Esophagus squamous epithelium (tissue), 4 donors: Measurements from ENCODE around the gene LILRA6.
"Not testable (repeated sequence)": the region's sequence is repeated elsewhere in the genome, so short reads cannot be mapped to it uniquely, and the experiment has no call there.

Experiments
- POLR2A ChIP-seq, 4 donors: fragments of 450-650 bp; IDR thresholded peaks; one replicate each; pipeline ENCODE4 v1.6.1; 2017; ENCODE audit warnings: antibody characterized with exemption in 4 of 4, mild to moderate bottlenecking in 4 of 4, moderate library complexity in 3 of 4
- TF ChIP-seq, protein P1 (sequence below), 6 experiments: fragments of 450-650 bp in 4 of 6; fragments of 200-600 bp in 2 of 6; sonication (generic) in 2 of 6; IDR thresholded peaks; one replicate each; pipeline ENCODE4 v1.5.1; 2016 to 2019; ENCODE audit warnings: antibody characterized with exemption in 6 of 6, mild to moderate bottlenecking in 4 of 6, moderate library complexity in 4 of 6

DNA sequence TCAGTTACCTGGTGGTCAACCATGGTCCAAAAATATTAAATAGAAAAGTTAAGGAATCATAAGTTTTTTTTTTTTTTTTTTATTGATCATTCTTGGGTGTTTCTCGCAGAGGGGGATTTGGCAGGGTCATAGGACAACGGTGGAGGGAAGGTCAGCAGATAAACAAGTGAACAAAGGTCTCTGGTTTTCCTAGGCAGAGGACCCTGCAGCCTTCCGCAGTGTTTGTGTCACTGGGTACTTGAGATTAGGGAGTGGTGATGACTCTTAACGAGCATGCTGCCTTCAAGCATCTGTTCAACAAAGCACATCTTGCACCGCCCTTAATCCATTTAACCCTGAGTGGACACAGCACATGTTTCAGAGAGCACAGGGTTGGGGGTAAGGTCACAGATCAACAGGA lies 28.4 kb downstream of the LILRA6 start:
- TF ChIP-seq, protein P1, sequence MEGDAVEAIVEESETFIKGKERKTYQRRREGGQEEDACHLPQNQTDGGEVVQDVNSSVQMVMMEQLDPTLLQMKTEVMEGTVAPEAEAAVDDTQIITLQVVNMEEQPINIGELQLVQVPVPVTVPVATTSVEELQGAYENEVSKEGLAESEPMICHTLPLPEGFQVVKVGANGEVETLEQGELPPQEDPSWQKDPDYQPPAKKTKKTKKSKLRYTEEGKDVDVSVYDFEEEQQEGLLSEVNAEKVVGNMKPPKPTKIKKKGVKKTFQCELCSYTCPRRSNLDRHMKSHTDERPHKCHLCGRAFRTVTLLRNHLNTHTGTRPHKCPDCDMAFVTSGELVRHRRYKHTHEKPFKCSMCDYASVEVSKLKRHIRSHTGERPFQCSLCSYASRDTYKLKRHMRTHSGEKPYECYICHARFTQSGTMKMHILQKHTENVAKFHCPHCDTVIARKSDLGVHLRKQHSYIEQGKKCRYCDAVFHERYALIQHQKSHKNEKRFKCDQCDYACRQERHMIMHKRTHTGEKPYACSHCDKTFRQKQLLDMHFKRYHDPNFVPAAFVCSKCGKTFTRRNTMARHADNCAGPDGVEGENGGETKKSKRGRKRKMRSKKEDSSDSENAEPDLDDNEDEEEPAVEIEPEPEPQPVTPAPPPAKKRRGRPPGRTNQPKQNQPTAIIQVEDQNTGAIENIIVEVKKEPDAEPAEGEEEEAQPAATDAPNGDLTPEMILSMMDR (IDR thresholded peaks at IDR 0.05) = not testable (repeated sequence)
- TF ChIP-seq POLR2A (IDR thresholded peaks at IDR 0.05) = not testable (repeated sequence)
